Esophagus squamous epithelium (tissue), 4 donors: ENCODE data around the gene ASPA.

Experiments used
- CTCF ChIP-seq, 6 experiments: fragments of 450-650 bp in 4 of 6; fragments of 200-600 bp in 2 of 6; sonication (generic) in 2 of 6; IDR thresholded peaks; one replicate each; pipeline ENCODE4 v1.5.1; 2016 to 2019; ENCODE audit warnings: antibody characterized with exemption in 6 of 6, mild to moderate bottlenecking in 4 of 6, moderate library complexity in 4 of 6
- POLR2A ChIP-seq, 4 donors: fragments of 450-650 bp; IDR thresholded peaks; one replicate each; pipeline ENCODE4 v1.6.1; 2017; ENCODE audit warnings: antibody characterized with exemption in 4 of 4, mild to moderate bottlenecking in 4 of 4, moderate library complexity in 3 of 4

DNA sequence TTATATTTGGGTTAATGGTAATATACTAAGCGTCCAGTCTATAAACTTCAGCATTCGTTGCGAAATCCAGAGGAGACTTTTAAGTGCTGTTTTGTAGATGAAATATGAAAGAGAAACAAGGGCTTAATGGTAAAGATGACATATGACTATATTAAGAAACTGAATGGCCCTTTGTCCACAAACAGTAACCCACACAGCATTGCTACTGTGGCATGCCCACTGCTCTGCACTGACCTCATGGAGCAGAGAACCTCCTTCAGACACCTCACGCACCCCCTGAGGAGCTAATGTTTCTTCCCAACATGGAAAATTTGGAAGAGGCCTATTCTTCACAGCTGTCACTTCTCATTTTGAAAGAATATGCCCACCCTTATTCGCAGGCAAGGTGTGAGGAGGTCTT is 26.7 kb downstream of the ASPA start:
- TF ChIP-seq CTCF (IDR thresholded peaks at IDR 0.05) (no peak), POLR2A (IDR thresholded peaks at IDR 0.05) (no peak)
